ENCODE results near the gene COX6B2. TPM values are rescaled to one million over a fixed set of nuclear protein-coding genes. Genes with fewer than 3 reads are reported as not detected.

Gene COX6B2
- total RNA-seq, 1 experiment from 2014 or later = 0.42 TPM

DNA sequence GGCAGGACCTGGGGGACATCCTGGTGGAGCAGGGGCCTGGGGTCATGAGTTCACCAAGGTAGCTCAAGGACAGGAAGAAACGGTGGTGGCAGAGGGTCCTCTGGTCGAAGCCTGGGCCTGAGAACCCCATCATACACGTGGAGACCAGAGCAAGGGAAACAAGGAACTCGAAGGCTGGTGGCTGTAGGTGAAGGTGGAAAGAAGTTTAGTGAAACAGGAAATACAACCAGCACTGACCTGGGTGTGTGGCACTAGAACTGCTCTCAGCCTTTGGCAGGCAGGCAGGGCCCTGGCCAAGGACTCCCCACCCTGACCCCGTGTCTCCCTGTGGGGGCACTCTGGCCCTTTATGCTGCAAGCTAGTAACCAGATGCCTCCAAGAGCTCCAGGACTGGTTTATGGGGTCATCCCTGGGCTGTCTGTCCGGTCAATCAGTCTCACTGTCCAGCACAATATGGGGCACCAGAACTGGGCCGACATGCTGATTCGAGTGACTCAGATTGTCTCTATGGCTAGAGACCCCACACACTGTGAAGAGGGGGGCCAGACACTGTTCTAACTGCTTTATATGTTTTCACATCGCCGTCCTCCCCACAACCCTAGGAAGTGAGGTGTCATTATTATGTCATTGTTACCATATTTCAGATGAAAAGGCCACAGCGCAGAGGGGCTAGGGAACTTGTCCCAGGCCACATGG, 3.8 kb downstream of the COX6B2 start:
- no peak for DNase-seq (ENCODE audit: low read depth, low spot score)
- in situ Hi-C loops (cut with HindIII; ENCODE audit: low pct_unique_long_range_greater_than_20kb, low sequenced_read_pairs) = no loop called here

DNA sequence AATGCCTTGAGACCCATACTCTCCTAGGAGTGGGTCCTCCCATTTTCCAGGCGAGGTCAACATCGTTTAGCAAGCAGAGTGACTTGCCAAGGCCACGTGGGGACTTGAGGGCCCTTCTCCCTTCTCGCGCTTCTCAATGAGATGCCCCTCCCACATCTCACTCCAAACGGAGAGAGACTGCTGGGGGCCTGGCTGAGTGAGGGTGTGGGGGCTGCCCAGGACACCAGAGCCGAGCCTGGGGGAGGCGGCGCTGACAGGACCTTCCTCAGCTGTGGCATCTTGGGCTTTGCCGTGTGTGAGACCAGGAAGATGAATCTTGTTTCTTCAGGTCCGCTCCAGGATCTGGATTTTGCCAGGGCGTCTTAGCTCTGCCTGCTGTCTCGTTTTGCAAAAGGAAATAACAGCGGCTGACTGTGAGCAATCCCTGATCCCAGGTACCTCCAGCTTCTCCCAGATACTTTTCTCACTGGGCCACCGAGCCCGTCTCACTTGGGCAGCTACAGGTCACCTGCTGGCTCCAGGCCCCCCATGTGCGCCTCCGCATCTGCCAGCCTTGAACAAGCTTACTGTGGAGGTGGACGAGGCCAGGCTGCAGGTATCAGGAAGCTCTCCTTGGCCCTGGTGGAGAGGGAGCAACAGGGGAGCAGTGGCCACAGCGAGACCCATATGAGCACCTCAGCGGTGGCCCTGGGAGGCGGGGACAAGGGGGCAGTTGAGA, 6.0 kb downstream of the COX6B2 start:
- DNase-seq (ENCODE audit: low read depth, low spot score) = no peak
- in situ Hi-C loops (cut with HindIII; ENCODE audit: low pct_unique_long_range_greater_than_20kb, low sequenced_read_pairs) = no loop called here

DNA sequence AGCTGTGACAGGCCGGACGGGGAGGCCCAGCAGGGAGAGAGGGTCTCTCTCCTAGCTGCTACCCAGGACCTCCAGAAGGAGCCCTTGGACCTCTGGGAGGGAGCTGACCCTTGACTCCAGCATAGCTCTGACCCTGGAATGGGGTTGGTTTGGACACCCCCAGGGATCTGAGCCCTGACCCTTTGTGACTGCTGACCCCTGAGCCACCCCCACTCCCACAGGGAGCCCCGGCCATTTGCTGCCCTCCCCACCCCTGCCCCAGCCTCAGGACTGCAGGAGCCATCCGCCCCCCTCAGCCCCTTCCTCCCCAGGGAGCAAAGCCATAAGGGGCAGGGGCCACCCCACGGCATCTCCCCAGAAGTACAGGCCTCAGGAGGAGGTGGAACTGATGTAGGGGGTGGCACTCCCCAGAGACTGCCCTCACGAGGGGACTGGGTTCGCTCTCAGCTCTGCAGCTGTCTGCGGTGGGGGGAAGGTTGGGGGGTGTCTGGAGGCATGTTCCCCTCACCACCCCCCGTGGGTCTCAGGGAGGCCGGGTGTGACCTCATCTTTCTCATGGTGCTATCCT, 7.0 kb downstream of the COX6B2 start:
- DNase-seq (ENCODE audit: low read depth, low spot score) = no peak
- in situ Hi-C loops (cut with HindIII; ENCODE audit: low pct_unique_long_range_greater_than_20kb, low sequenced_read_pairs) = no loop called here

DNA sequence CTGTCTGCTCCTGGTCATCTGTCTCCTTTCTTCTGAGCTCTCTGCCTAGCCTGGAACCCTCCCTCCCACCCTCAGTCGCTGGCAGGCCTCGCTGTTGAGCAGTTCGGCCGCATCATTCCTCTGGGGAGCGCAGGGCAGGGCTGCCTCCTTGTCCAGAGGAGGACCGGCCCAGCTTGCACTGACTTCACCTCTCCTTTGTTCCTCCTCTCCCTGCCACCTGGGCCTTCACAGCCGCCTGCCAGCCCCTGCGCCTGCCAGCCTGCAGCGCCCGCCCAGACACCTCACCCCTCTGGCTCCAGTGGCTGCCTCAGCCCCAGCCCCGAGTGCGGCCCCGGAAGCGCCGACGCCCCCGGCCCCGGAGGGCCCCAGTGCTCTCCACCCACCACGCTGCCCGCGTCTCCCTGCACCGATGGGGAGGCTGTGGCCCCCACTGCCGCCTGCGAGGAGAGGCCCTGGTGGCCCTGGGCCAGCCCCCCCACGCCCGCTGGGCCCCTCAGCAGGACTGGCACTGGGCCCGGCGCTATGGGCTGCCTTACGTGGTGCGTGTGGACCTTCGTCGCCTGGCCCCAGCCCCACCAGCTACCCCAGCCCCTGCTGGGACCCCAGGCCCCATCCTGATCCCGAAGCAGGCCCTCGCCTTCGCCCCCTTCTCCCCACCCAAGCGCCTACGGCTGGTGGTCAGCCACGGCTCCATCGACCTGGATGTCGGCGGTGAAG, 7.6 kb downstream of the COX6B2 start:
- DNase-seq (ENCODE audit: low read depth, low spot score) = no peak
- in situ Hi-C loops (cut with HindIII; ENCODE audit: low pct_unique_long_range_greater_than_20kb, low sequenced_read_pairs) = no loop called here

DNA sequence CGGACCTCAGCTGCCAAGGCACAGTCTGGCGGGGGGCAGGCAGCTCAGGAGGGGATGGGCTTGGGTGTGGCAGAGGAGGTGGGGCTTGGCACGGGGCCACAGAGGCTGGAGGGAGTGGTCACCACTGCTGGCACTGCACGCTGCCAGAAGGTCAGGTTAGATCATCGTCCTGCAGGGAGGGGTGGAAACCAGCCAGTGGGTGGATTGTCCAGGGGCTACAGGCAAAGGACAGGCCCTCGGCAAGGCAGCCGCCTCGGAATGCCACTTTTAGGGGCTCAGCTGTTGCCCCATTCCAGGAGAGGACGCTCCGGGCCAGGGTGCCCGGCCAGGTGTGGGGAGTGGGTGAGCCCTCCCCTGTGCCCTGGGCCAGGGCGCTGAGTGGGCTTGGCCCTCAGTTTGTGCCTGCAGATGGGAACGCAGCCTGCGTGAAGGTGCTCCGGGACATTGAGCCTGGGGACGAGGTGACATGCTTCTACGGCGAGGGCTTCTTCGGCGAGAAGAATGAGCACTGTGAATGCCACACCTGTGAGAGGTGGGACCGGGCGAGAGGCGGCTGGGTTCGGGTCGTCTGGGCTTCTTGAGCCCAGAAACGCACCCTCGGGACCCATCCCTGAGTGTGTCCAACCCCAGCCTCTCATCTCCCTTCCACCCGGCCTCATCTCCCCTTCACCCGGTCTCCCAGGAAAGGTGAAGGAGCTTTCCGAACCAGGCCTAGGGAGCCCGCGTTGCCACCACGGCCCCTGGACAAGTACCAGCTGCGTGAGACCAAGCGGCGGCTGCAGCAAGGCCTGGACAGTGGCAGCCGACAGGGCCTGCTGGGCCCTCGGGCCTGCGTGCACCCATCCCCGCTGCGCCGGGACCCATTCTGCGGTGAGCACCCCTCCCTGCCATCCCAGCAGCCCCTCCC, 8.4 kb downstream of the COX6B2 start:
- in situ Hi-C loops (cut with HindIII; ENCODE audit: low pct_unique_long_range_greater_than_20kb, low sequenced_read_pairs) = no loop called here

DNA sequence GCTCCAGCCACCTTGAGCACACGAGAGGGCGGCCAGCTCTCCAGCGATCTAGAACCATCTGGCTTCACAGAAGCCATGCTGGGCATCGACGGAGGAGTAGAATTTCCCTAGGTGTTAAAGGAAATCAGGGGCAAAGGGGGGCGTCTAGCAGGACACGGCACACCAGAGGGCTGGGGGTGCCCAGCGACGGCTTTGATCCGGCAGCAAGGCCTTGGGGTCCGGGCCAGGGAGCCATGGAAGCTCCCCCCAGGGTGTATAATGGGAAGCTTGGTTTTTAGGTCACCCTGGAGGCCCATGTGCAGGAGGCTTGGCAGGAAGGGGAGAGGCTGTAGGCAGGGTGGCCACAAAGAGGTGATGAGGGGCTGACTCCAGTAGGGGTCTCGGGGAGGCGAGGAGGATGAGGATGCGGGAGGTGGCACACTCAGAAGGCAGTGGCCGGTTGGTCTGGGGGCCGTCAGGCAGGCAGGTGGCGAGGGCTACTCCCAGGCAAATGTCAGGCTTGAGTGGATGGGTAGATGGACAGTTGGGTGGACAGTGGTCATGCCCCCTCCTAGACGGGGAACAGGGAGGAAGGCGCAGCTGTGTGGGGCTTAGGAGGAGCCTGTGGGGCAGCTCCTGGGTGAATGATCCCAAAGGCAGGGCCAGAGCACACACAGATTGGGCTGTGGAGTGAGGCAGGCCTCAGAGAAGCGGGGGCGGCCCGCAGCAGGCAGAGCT, 9.3 kb downstream of the COX6B2 start:
- in situ Hi-C loops (cut with HindIII; ENCODE audit: low pct_unique_long_range_greater_than_20kb, low sequenced_read_pairs) = no loop called here
- no peak for DNase-seq (ENCODE audit: low read depth, low spot score)

More for the DNA sequence above, 8.4 kb downstream of the COX6B2 start:
- no peak for DNase-seq (ENCODE audit: low read depth, low spot score)

DNA sequence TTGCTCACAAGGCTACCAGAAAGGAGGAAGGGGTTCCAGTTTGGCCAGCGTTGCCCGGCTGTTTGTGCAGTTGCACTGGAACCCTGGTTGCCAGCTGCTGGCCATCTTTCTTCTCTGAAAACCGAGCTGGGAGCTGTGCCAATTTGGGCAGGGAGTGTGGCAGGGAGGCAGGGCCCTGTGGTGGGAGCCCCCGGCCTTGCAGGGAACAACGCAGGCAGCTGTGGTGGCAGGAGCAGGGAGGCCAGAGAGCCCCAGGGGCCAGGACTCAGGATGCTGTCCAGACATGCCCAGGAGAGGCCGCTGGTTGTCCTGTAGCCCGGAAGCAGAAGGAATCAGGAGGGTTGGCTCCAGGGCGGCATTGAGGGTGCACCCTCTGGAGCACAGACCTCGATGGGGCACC, 10.1 kb downstream of the COX6B2 start:
- DNase-seq (ENCODE audit: low read depth, low spot score) = no peak
- in situ Hi-C loops (cut with HindIII; ENCODE audit: low pct_unique_long_range_greater_than_20kb, low sequenced_read_pairs) = no loop called here

DNA sequence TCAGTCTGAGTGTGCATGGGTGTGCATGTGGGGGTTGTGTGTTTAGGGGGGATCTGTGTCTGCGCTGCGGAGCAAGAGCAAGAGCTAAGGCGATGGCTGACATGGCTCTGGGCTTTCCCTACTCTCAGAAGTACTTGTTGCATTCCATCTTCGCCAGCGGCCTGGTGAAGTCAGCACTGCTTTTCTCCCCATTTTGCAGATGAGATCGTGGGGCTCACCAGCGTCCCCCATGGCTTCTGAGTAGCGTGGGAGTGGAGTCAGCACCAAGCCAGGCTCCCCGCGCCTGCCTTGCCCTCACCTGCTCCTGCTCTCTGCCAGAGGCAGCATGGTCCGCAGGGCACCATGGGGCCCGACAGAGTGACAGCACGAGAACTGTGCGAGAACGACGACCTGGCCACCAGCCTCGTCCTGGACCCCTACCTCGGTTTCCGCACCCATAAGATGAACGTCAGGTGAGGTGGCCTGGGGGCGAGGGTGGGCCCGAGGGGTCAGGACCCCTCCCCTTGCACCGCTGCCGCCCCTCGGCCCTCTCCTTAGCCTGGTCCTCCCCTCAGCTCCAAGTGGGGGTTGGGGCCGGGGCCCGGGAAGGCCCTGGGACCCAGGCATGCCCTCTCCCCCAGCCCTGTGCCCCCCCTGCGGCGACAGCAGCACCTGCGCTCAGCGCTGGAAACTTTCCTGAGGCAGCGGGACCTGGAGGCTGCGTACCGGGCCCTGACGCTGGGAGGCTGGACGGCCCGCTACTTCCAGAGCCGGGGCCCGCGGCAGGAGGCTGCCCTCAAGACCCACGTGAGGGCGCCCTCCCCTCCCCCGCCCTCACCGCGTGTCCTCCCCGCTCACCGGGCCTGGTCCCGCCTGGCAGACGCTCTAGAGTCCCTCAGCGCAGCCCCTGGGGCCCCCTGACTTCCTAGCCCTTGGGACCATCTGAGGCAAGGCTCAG, 12.7 kb downstream of the COX6B2 start:
- DNase-seq (ENCODE audit: low read depth, low spot score) = no peak
- in situ Hi-C loops (cut with HindIII; ENCODE audit: low pct_unique_long_range_greater_than_20kb, low sequenced_read_pairs) = no loop called here

DNA sequence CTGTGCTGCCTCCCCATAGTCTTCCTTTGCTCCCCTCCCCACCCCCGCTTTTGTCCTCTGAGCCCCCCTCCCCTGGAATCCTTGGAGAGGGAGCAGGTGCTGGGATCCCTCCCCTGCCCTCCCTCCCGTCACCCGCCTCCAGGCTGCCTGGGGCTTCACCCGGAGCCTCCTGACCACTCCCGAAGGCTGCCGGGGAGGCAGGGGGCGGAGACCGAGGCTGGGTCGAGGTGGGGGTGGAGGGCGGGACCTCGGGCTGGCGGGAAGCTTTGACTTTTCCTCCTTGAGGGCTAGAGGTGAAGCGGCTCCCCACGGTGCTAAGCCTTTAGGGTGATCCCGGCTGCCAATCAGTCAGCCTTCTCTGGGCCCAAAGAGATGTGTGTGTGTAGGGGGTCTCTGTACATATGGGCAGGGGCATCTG, 13.3 kb downstream of the COX6B2 start:
- in situ Hi-C loops (cut with HindIII; ENCODE audit: low pct_unique_long_range_greater_than_20kb, low sequenced_read_pairs) = no loop called here

DNA sequence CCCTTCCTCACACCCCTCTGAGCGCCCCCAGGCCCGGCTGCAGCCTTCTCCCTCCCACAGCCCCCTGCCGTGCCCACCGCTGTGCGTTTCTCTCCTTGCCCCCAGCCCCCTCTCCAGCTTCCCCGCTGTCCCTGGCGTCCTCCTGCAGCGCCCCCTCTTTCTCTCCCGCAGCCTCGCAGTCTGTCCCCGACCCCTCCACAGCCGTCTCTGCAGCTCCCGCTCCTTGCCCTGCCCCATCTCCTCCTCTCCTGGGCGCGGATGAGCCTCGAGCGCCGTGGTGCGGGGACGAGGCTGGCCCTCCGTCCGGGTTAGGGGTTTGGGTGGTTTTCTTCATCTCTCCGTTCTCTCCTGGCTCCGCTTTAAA, 13.8 kb downstream of the COX6B2 start:
- no peak for DNase-seq (ENCODE audit: low read depth, low spot score)
- in situ Hi-C loops (cut with HindIII; ENCODE audit: low pct_unique_long_range_greater_than_20kb, low sequenced_read_pairs) = no loop called here

More for the DNA sequence above, 13.3 kb downstream of the COX6B2 start:
- DNase-seq (ENCODE audit: low read depth, low spot score) = peak; percentile 56

DNA sequence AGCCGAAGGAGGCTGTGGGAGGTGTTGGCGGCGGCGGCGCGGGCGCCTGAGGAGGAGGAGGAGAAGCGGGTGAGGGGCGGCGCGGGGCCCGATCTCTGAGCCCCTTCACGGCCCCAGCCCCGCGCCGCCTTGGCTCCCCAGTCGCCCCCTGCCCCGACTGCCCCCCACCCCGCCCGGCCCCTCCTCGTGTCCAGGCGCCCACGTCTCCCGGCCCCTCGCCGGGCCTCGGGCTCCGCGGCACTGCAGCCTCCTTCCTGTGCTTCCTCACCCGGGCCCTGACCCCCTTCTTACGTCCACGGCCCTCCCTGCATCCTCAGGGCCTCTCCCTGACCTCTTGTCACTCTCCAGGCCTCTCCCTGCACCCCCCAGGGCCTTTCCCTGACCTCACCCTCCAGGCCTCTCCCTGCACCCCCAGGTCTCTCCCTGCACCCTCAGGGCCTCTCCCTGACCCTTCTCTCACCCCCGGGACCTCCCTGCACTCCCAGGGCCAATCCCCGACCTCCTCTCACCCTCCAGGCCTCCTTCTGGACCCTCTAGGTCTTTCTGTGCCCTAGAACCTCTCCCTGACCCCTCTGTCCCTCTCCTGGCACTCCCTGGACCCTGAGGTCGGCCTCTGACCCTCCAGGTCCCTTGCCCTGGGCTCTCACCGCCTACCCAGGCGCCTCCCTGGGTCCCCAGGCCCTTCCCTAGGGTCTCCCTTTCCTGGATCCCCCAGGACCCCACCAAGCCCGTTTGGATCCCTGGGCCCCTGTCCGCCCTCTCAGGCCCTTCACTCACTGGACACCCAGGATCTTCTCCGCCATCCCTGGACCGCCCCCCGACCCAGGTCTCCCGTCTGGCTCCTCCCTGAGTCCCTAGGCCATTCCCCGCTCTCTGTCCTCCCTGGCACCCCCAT, 14.4 kb downstream of the COX6B2 start:
- in situ Hi-C loops (cut with HindIII; ENCODE audit: low pct_unique_long_range_greater_than_20kb, low sequenced_read_pairs) = no loop called here
- no peak for DNase-seq (ENCODE audit: low read depth, low spot score)

DNA sequence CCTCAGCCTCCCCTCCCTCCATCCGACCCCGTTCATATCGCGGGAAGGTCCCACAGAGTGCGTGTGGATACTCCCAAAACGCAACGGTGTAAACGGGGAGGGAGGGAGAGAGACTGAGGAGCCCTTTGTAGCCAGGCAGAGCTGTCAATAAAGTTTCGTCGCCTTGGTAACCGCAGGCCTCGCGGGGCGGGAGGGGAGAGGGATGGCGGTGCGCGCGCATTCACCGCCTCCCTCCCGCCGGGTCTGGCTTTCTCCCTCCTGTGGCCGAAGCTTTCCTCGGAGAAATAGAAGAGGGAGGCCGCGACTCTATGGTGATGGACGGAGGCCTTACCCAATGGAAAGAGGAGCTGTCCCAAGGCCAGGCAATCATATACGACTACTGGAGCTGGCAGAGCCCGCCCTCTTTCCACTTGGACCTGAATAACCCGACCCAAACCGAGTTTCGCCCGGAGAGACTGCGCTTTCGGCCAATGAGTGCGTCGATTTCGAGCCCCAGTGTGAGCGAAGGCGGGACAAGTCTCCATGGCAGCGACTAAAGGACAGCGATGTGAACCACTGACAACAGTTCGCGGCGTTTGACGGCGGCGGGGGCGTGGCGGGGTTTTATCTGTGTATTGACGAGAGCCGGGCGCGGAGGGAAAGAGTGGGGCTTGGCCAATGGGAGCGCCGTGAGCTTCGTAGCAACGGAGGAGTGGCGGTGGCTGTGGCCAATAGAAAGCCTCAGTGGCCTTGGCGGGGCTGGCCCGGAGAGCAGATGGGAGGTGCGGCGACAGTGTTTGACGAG, 15.2 kb downstream of the COX6B2 start, which contains the start of gene KMT5C:
Gene KMT5C (plus strand): TSS at position 772 of the 784 bp plus-strand sequence. CDS start 2,061 bp downstream, outside the sequence.
- in situ Hi-C loops (cut with HindIII; ENCODE audit: low pct_unique_long_range_greater_than_20kb, low sequenced_read_pairs) = no loop called here
- DNase-seq (ENCODE audit: low read depth, low spot score) = peak; percentile 100

DNA sequence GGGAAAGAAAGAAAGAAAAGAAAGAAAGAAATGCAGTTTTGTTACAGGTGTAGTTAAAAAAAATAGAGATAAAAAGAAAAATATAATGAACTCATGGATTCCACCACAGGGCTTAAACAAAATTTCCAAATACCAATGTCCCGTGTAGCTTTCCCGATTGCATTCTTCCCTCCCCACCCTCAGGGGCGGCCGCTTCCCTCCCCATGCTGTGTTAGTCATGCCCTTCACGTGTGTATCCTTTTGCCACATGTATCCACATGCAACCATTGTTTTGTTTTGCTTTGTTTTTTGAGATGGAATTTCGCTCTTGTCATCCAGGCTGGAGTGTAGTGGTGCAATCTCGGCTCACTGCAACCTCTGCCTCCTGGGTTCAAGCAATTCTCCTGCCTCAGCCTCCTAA, 18.4 kb downstream of the COX6B2 start:
- no peak for DNase-seq (ENCODE audit: low read depth, low spot score)
- in situ Hi-C loops (cut with HindIII; ENCODE audit: low pct_unique_long_range_greater_than_20kb, low sequenced_read_pairs) = no loop called here

DNA sequence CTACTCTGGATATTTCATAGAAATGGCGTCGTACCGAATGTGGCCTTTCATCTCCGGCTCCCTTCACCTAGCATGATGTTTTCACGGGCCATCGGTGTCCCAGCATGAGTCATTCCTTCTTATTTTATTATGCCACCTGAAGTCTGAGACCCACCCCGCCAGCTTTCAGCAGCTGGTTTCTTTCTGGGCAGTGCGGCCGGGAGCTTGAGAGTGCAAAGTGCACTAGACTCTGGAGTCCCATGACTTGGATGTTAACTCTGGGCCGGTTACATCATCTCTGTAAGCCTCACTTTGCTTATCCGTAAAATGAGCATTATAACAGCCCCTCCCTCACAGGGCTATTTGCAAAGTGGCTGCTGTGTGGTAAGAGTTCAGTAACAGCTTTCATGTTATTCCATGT, 20.6 kb downstream of the COX6B2 start:
- DNase-seq (ENCODE audit: low read depth, low spot score) = no peak
- in situ Hi-C loops (cut with HindIII; ENCODE audit: low pct_unique_long_range_greater_than_20kb, low sequenced_read_pairs) = no loop called here

All from SK-MEL-5 (cell line).